ENCODE measurements around the gene ZNF423.

The ZNF423 gene

GRCh38 chr16:49724774-49725173, 131.1 kb downstream of the ZNF423 start:
- DNase-seq (ENCODE audit: low read depth), result no peak

- DNase-seq (ENCODE audit: low read depth), result no peak
These were observed 132.6 kb downstream of the ZNF423 start for GRCh38 chr16:49723310-49723709.

GRCh38 chr16:49720225-49720624, 135.7 kb downstream of the ZNF423 start:
- no peak for DNase-seq (ENCODE audit: low read depth)

- no peak for DNase-seq (ENCODE audit: low read depth)
These were observed 138.2 kb downstream of the ZNF423 start for GRCh38 chr16:49717689-49718088.

GRCh38 chr16:49716339-49716934, 139.5 kb downstream of the ZNF423 start:
- no peak for DNase-seq (ENCODE audit: low read depth)

GRCh38 chr16:49713770-49714169, 142.1 kb downstream of the ZNF423 start:
- DNase-seq (ENCODE audit: low read depth), result no peak

GRCh38 chr16:49712542-49712941, 143.4 kb downstream of the ZNF423 start:
- no peak for DNase-seq (ENCODE audit: low read depth)

GRCh38 chr16:49712106-49712505, 143.8 kb downstream of the ZNF423 start:
- DNase-seq (ENCODE audit: low read depth), result no peak

- DNase-seq (ENCODE audit: low read depth), result no peak
These were observed 146.9 kb downstream of the ZNF423 start for GRCh38 chr16:49709057-49709456.

- no peak for DNase-seq (ENCODE audit: low read depth)
These were observed 147.4 kb downstream of the ZNF423 start for GRCh38 chr16:49708491-49708890.

- no peak for DNase-seq (ENCODE audit: low read depth)
These were observed 149.1 kb downstream of the ZNF423 start for GRCh38 chr16:49706620-49707355.

GRCh38 chr16:49704586-49705155, 151.2 kb downstream of the ZNF423 start:
- no peak for DNase-seq (ENCODE audit: low read depth)

- DNase-seq (ENCODE audit: low read depth), result no peak
These were observed 152.4 kb downstream of the ZNF423 start for GRCh38 chr16:49703483-49703882.

- DNase-seq (ENCODE audit: low read depth), result no peak
These were observed 154.0 kb downstream of the ZNF423 start for GRCh38 chr16:49701789-49702494.

GRCh38 chr16:49701065-49701685, 154.7 kb downstream of the ZNF423 start:
- DNase-seq (ENCODE audit: low read depth), result no peak

GRCh38 chr16:49700251-49701064, 155.5 kb downstream of the ZNF423 start:
- no peak for DNase-seq (ENCODE audit: low read depth)

- DNase-seq (ENCODE audit: low read depth), result no peak
These were observed 156.1 kb downstream of the ZNF423 start for GRCh38 chr16:49699841-49700175.

GRCh38 chr16:49698931-49699840, 156.7 kb downstream of the ZNF423 start:
- no peak for DNase-seq (ENCODE audit: low read depth)

- DNase-seq (ENCODE audit: low read depth), result no peak
These were observed 157.5 kb downstream of the ZNF423 start for GRCh38 chr16:49698453-49698815.

GRCh38 chr16:49697631-49698452, 158.1 kb downstream of the ZNF423 start:
- no peak for DNase-seq (ENCODE audit: low read depth)
